Measurements from ENCODE around the gene DDX60. TPM values are rescaled to one million over a fixed set of nuclear protein-coding genes. Genes with fewer than 3 reads are reported as not detected.
"Not testable (repeated sequence)": the region's sequence is repeated elsewhere in the genome, so short reads cannot be mapped to it uniquely, and the experiment has no call there.

DDX60 gene
- total and polyA plus RNA-seq, 3 donors from 2014 or later = 5.3 to 26.5 (median 22.2) TPM

- no peaks in the 10 kb centered on the region for H3K4me1 ChIP-seq
- no peaks in the 10 kb centered on the region for H3K27me3 ChIP-seq
- H3K36me3 ChIP-seq (ENCODE audit: low read depth, missing control alignments) = no peaks in the 10 kb centered on the region
- TF ChIP-seq CTCF (IDR thresholded peaks at IDR 0.05) (no peak), POLR2A (IDR thresholded peaks at IDR 0.05) (no peak)
- intact Hi-C loops (cut with DNase I; ENCODE audit: low total_unique reads) = no loop called here
- DNase-seq = no peak
- no peaks in the 10 kb centered on the region for H3K9me3 ChIP-seq
- H3K4me3 ChIP-seq = no peak overlapping the region
- no peak overlapping the region for H3K27ac ChIP-seq
Observed at GRCh38 chr4:168335621-168336020, 17.1 kb upstream of the DDX60 start.

- TF ChIP-seq CTCF (IDR thresholded peaks at IDR 0.05) (no peak), POLR2A (IDR thresholded peaks at IDR 0.05) (no peak)
- no peaks in the 10 kb centered on the region for H3K4me1 ChIP-seq
- no peak overlapping the region for H3K4me3 ChIP-seq
- DNase-seq = no peak
- intact Hi-C loops (cut with DNase I; ENCODE audit: low total_unique reads) = no loop called here
- no peaks in the 10 kb centered on the region for H3K9me3 ChIP-seq
- WGBS, 2 donors = 76 to 83% methylated on average over 1 of the region's 1 CpG
- no peak overlapping the region for H3K27ac ChIP-seq
- no peaks in the 10 kb centered on the region for H3K36me3 ChIP-seq (ENCODE audit: low read depth, missing control alignments)
- H3K27me3 ChIP-seq = no peaks in the 10 kb centered on the region
Observed at GRCh38 chr4:168334053-168334452, 15.5 kb upstream of the DDX60 start.

GRCh38 chr4:168330575-168330974, 12.0 kb upstream of the DDX60 start:
- 80 to 100% methylated on average over 2 to 3 of the region's 3 CpGs for WGBS, 2 donors
- intact Hi-C loops (cut with DNase I; ENCODE audit: low total_unique reads); H3K36me3 ChIP-seq (ENCODE audit: low read depth, missing control alignments); H3K27ac ChIP-seq; H3K4me3 ChIP-seq; H3K4me1 ChIP-seq; H3K27me3 ChIP-seq; H3K9me3 ChIP-seq; DNase-seq: not testable (repeated sequence)

GRCh38 chr4:168325591-168325990, 7.0 kb upstream of the DDX60 start:
- Histone ChIP-seq H3K27ac (no peak overlapping the region), H3K9me3 (no peaks in the 10 kb centered on the region), H3K4me3 (no peak overlapping the region), H3K4me1 (no peaks in the 10 kb centered on the region), H3K27me3 (no peaks in the 10 kb centered on the region), H3K36me3 (ENCODE audit: low read depth, missing control alignments) (no peaks in the 10 kb centered on the region)
- no peak for DNase-seq
- TF ChIP-seq POLR2A (IDR thresholded peaks at IDR 0.05) (no peak), CTCF (IDR thresholded peaks at IDR 0.05) (no peak)
- WGBS, 2 donors = 92 to 95% methylated on average over 4 of the region's 4 CpGs
- intact Hi-C loops (cut with DNase I; ENCODE audit: low total_unique reads) = no loop called here

GRCh38 chr4:168321006-168321405, 2.5 kb upstream of the DDX60 start:
- intact Hi-C loops (cut with DNase I; ENCODE audit: low total_unique reads) = no loop called here
- TF ChIP-seq CTCF (IDR thresholded peaks at IDR 0.05) (no peak), POLR2A (IDR thresholded peaks at IDR 0.05) (no peak)
- Histone ChIP-seq H3K4me3 (no peak overlapping the region), H3K9me3 (no peaks in the 10 kb centered on the region), H3K27me3 (no peaks in the 10 kb centered on the region), H3K36me3 (ENCODE audit: low read depth, missing control alignments) (no peaks in the 10 kb centered on the region), H3K4me1 (peaks cover 9% of the 10 kb centered on the region), H3K27ac (no peak overlapping the region)
- WGBS, 2 donors = 84 to 93% methylated on average over 3 of the region's 3 CpGs
- no peak for DNase-seq
